ENCODE measurements around the gene ABCF2. TPM values are rescaled to one million over a fixed set of nuclear protein-coding genes. Genes with fewer than 3 reads are reported as not detected.

Gene ABCF2
- total RNA-seq, 1 donor from 2014 or later = 36.9 TPM

DNA sequence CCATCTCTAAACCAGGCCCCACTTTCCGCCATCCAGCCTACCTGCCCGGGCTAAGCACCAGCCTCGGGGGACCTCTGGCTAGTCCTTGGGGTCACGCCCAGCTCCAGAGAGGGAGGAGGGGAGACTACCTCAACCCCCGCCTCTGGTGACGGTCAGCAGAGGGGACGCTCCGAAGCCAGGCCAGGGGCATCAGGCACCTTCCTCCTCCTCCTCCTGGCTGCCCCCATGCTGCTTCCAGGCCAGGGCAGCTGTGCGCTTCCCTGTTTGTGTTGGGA is 25.5 kb upstream of the ABCF2 start:
- no peak for DNase-seq

DNA sequence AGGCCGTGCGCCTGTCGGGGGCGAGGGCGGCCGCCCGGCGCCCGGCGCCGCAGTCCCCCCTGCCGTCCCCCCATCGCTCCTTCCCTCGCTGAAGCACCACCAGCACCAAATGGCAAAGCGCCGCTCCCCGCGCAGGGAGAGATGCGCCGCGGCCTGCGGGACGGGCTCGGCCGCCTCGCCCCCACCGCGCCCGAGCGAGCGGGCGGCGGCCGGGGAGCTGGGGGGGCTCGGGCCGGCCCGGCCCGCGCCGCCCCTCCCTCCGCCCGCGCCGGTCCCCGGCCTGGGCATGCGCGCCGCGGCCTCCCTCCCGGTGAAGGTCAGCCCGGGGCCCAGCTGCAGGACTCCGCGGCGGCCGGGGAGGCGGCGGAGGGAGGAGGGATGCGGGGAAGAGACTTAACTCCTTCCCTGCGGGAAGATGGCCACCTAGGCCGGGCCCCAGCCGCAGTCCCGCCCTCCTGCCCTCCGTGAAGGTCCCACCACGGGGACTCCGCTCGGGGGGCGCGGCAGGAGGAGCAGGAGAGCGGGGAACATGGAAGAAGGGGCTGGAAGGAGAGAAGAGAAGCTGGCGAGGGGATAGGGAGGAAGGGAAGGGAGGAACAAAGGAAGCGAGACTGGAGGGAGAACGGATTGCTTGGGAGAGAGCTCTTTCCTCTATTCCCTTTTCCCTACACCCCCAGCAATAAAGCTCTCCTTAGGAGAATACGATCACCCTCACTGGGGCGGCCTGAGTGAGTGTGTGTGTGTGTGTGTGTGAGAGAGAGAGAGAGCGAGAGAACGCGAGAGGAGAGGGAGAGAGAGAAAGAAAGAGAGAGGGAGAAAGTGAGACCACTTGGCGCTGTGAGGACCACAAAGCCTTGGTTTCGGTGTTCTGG is 24.9 kb upstream of the ABCF2 start:
- DNase-seq = peak; percentile 93

DNA sequence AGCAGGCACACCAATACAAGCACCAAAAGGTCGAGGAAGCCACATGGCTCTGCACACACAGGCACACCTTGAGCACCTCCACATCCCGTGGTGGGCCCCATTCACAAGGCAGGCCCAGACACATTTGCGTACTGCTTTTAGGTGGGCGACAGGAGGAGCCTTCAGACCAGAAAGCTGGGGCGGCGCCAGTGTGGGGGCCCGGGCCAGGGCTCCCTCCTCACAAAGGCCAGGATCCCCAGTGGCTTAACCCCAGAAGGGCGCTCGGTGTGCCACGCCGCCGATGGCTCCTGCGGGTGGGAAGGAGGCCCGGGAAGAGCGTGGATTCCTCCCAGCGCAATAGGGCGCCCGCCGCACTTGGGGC is 24.3 kb upstream of the ABCF2 start:
- peak; percentile 82 for DNase-seq

DNA sequence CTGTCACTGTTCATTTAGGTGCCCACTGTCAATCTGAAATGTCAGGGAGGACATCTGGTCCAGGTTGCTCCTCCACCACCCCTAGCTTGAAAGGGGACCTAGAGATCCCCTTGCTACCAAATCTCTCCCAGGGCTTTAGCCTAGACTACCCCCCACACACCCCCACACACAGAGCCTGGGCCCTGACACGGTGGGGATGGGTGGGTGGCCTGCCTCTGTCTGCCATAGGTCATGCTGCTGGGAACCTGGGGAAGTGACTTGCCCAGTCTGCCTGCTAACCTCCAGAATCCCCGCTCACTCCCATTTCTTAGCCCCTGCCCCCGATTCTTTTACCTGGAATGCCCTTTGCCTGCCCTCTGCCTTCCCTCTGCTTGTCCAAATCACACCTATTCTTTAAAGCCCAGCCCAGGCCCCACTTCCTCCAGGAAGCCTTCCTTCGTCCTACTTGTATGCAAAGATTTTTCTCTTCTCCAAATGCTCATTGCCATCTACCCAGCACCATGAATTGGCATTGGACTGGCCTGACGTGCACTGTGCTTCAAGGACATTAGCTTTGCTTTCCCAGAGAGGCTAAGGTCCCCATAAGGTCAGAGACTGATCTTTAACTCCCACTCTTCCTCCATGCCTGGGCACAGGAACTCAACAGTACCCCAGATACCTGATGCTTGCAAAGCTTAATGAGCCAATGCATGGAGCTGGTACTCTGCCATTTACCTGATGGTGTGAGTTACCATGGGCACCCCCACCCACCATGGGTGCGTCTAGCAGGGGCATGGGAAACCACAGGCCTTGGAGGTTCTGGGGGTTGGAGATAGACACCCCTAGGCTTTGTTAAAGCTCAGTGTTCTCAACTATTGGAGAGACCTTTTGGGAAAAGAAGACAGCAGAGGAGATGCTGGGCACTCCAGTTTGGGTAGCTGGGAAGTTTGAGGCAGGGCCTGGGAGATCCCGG is 23.5 kb upstream of the ABCF2 start:
- no peak for DNase-seq

- peak; percentile 90 for DNase-seq
Measured at GRCh38 chr7:151249732-151250072, 22.7 kb upstream of the ABCF2 start.

DNA sequence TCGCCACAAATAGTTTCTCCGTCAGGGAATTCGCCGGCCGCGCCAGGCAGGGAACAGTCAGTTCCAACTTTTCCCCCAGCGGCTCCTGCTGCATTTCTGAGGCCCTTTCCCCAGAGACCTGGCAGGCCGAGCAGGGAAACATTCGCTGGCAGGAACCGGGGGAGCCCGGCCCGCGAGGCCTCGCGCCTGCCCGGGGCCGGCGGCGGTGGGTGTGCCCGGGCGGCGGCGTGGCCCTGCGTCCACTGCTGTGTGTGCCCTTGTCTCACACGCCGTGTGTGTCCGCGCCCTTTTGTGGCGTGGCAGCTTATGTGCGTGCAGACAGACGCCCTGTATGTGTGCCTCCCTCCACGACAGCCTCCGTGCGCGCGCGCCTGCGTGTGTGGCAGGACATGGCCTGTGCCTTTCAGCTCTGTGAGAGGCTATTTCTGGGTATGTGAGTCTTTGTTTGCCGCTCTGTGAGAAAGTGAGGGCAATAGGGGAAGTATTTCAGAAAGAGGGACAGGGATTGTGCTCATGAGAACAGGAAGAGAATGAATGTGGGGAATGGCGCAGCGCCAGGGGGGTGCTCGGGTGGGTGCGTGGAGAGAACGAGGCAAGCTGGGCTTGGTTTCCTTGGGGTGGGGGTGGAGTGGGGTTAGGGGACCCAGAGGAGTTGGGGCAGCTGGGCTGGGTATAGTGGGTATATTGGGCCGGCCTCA is 22.2 kb upstream of the ABCF2 start:
- peak; percentile 81 for DNase-seq

DNA sequence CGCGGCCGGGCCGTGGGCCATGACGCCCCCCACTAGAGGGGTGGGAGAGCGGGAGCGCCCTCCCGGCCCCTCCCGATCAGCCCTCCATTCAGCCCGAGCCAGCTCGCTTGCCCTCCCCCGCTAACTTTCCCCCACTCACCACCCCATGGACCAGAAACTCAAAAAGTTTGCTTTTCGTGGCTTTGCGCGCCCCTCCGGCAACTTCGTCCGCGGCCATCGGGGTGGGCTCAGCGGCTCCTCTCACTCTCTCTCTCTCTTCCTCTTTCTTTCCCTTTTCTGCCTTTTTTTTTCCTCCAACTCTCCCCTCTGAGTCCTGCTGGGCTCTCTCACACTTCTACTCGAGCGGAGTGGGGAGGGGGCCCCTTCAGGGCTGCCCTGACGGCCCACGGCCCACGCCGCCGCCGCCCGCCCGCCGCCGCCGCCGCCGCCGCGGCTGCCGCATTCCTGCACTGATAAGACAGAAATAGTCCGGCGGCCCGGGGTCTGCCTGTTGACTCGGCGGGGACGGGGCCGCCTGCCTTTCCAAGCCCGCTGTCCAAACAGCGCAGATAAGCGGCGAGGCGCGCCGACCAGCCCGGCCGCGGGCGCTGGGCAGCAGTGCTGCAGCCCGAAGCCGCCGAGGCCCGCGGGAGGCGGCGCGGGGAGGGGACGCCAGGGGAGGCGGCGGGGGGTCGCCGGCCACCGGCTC is 21.5 kb upstream of the ABCF2 start, which contains the start of gene SMARCD3:
Gene SMARCD3 (minus strand): TSS at position 349 of the 688 bp plus-strand sequence. CDS start 132 bp downstream, at position 217.
- DNase-seq = peak; percentile 84

DNA sequence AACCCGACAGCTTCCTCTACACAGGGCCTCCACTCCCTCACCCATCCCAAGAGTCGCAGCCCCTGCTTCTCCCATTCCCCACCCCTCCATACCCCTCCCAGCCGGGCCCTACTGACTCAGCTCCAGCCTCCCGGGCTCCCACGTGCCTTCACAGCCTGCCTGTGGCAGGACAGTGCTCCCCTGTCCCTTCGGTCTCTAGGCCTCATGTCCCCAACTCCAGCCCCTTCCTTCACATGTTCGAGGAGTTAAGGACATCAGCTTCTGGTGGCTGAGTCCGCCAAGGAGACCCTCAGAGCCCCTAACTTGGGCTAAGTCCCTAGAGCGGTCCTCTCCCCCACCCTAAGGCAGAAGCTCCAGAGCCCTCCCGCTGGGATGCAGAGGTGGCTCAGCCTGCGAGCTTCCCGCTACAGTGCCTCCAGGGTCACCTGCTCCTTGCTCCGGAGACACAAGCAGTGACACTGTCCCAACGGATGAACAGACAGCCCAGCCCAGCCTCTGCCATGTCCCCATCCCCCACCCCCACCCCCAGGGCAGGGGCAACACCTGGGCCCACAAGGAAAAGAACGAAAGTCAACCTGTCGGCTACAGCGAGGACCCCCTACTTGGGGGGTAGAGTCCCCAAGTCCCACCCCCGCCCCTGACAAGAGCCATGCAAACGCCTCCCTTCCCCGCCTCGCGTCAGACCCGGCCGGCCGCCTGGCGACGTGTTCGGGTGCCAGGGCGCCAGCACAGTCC is 20.8 kb upstream of the ABCF2 start:
- peak; percentile 63 for DNase-seq

DNA sequence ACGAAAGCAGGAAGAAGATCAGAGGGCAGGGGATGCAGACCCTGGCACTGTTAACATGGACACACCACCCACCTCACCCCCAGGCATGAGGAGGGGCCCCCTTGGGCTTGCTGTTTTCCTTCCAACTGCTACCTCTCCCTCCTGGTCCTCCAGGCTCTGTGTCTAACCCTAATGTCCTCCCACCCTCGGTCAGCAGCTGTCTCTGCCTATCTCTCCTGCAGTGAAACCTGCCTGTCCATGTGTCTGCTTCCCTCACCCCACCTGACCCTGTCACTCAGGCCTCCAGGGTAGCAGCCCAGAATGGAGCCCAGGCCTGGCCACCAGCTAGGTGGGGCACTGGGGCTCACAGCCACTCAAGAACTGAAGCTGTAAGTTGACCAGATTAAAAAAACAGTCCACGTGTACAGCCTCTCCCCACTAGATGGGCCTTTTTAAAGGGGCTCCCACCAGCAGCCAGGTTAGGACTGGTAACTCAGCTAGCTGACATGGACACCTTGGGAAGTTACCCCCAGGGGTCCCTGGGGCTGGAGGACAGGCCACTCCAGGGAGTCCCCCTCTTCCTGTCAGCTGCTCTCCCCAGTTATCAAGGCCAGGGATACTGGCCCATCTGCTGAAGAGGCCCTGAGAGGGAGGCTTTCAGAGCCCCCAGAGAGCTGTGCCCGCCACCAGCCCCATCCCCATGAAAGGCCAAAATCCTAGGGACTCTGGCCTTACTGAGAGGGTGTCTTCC is 20.0 kb upstream of the ABCF2 start:
- peak; percentile 97 for DNase-seq

GRCh38 chr7:151246102-151246850 is 19.3 kb upstream of the ABCF2 start:
- peak; percentile 47 for DNase-seq

DNA sequence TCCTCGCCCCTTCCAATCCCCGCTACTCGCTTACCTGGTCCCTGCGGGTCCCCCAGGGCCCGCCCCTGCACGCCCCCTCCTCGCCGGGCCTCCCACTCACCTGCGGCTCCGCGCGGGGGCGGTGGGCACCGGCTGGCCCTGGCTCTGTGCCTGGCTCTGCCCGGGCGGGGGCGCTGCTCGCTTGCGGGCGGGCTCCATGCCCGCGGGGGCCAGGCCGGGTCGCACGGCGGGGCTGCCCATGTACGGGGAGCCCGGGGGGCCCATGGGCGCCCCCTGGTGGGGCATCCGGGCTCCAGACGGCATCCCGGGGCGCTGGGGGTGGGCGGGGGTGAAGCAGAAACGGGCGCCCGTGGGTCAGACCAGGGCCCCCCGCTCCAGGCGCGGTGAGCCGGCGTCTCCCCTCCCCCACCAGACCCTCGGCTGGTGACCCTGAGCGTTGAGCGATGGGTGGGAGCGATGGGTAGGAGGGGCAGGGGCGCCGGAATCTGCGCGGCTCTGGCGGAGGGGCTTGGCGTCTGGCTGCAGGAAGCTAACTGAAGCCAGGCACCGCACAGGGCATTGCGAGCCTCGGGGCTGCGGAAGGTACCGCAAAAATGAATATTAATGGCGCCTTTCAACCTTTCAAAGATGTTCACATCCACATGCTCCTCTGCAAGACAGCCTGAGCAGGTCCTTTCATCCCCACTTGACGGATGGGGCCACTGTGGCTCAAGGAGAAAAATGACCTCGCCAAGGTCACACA is 18.5 kb upstream of the ABCF2 start:
- peak; percentile 64 for DNase-seq

GRCh38 chr7:151244841-151245346 is 17.9 kb upstream of the ABCF2 start:
- no peak for DNase-seq

- DNase-seq = peak; percentile 82
Measured at GRCh38 chr7:151244196-151244840, 17.3 kb upstream of the ABCF2 start.

GRCh38 chr7:151243408-151244195 is 16.6 kb upstream of the ABCF2 start:
- peak; percentile 69 for DNase-seq

GRCh38 chr7:151243045-151243349 is 16.0 kb upstream of the ABCF2 start:
- DNase-seq = no peak

DNA sequence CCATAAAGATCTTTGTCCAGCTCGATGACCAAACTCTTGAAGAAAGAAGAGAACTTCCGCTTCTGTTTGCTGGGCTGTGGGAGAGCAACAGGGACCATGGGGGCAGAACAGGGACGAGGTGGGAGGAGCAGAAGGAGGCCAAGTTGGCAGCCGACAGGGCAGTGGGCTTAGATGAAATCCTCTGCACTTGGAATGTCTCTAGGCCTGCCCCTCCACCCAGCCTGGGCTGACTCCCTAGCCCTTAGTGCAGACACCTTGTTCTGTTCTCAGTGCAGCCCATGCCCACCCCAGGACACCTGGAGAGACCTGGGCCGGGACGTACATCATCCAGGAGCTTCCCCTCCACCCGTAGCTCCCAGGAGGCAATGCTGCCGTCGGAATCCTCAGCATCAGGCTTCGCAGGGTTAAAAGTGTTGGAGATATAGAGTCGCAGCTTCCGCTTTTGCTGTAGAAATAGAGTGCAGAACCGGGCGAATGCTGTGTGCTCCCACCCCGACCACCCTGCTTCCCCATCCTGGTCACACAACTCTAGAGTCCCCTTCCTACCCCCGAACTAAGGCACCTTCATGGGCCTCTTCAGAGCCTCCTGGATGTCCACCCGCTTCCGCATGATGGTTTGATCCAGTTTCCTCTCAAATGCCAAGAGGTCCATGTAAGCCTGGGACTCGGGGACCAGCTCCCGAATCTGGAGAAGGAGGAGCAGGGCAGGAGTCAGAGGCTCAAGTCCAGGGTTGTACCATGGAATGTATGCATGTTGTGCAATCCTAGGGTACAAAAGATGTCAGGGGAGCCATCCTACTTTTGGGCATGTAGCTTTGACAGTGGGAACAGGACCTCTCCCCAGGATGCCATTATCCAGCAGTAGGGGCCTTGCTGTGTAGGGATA is 15.4 kb upstream of the ABCF2 start:
- no peak for DNase-seq

GRCh38 chr7:151241755-151242096 is 14.7 kb upstream of the ABCF2 start:
- DNase-seq = no peak
